22Rv1 (cell line): ENCODE data around the gene RAB43.

Experiments used
- CTCF ChIP-seq: fragments of 450-650 bp; IDR thresholded peaks from 2 replicates; pipeline ENCODE4 v1.5.1; 2017; ENCODE audit warnings: mild to moderate bottlenecking
- ZFX ChIP-seq: fragments of 450-650 bp; IDR thresholded peaks from 2 replicates; pipeline ENCODE4 v1.6.1; 2017; ENCODE audit warnings: antibody characterized with exemption, borderline replicate concordance

- TF ChIP-seq CTCF = no peak
- no peak for TF ChIP-seq ZFX
Observed at GRCh38 chr3:129063091-129063640, 58.4 kb downstream of the RAB43 start.
